Mesendoderm (in vitro differentiated cells): ENCODE results near the gene KBTBD8.

Experiments
- DNase-seq: peaks from one replicate; pipeline ENCODE4 v3.0.0; 2013
- H2AK5ac ChIP-seq: 2 replicates; pipeline ENCODE4 v1.6.1; 2013; ENCODE audit warnings: low read length, inconsistent platforms
- H2BK120ac ChIP-seq: 2 replicates; pipeline ENCODE4 v1.6.1; 2013; ENCODE audit warnings: low read depth, mild to moderate bottlenecking, low read length, moderate library complexity, mixed read lengths
- H2BK15ac ChIP-seq: replicated peaks from 2 replicates; pipeline ENCODE4 v1.6.1; 2013; ENCODE audit warnings: low read depth, mild to moderate bottlenecking, moderate library complexity
- H2BK5ac ChIP-seq: 2 replicates; pipeline ENCODE4 v1.6.1; 2013; ENCODE audit warnings: low read length, inconsistent platforms
- H3K18ac ChIP-seq: 2 replicates; pipeline ENCODE4 v1.6.1; 2013; ENCODE audit warnings: mild to moderate bottlenecking, low read length, mixed read lengths
- H3K23ac ChIP-seq: one replicate; pipeline ENCODE4 v1.6.1; 2013; ENCODE audit warnings: low read length
- H3K27ac ChIP-seq: 2 replicates; pipeline ENCODE4 v1.5.1; 2013; ENCODE audit warnings: low read depth, mild to moderate bottlenecking, inconsistent platforms, low read length, moderate library complexity
- H3K27me3 ChIP-seq: 2 replicates; pipeline ENCODE4 v1.6.1; 2013; ENCODE audit warnings: low read length, control low read depth, mild to moderate bottlenecking, inconsistent platforms; ENCODE audit not compliant: insufficient read depth, poor library complexity
- H3K36me3 ChIP-seq: 2 replicates; pipeline ENCODE4 v1.6.1; 2013; ENCODE audit warnings: low read length, inconsistent platforms; ENCODE audit not compliant: control insufficient read depth, insufficient read depth
- H3K4ac ChIP-seq: one replicate; pipeline ENCODE4 v1.6.1; 2013; ENCODE audit warnings: low read depth, mild to moderate bottlenecking, low read length, moderate library complexity
- H3K4me1 ChIP-seq: 2 replicates; pipeline ENCODE4 v1.6.1; 2013; ENCODE audit warnings: low read depth, low read length, inconsistent platforms; ENCODE audit not compliant: control insufficient read depth
- H3K4me2 ChIP-seq: 2 replicates; pipeline ENCODE4 v1.6.1; 2013; ENCODE audit warnings: low read length
- H3K4me3 ChIP-seq: 2 replicates; pipeline ENCODE4 v1.5.1; 2013; ENCODE audit warnings: mild to moderate bottlenecking, low read length
- H3K56ac ChIP-seq: one replicate; pipeline ENCODE4 v1.6.1; 2013; ENCODE audit warnings: low read length
- H3K79me1 ChIP-seq: 2 replicates; pipeline ENCODE4 v1.6.1; 2013; ENCODE audit warnings: low read length, inconsistent platforms
- H3K79me2 ChIP-seq: 2 replicates; pipeline ENCODE4 v1.6.1; 2013; ENCODE audit warnings: mild to moderate bottlenecking, low read length; ENCODE audit not compliant: control insufficient read depth, insufficient read depth
- H3K9ac ChIP-seq: 2 replicates; pipeline ENCODE4 v1.6.1; 2013; ENCODE audit warnings: low read length, inconsistent platforms
- H4K5ac ChIP-seq: one replicate; pipeline ENCODE4 v1.6.1; 2013; ENCODE audit warnings: low read length
- H4K8ac ChIP-seq: one replicate; pipeline ENCODE4 v1.6.1; 2013; ENCODE audit warnings: low read depth, mild to moderate bottlenecking, control low read depth, low read length, moderate library complexity
- WGBS: extraction: QIAGEN DNeasy Blood & Tissue Kit; methylation state at CpG from one replicate; pipeline ENCODE4 v1.1.7; 2013; ENCODE audit warnings: low lambda C conversion rate, missing lambda C conversion rate; ENCODE audit not compliant: insufficient coverage; ENCODE audit errors: extremely low coverage; 5-methylcytosine and 5-hydroxymethylcytosine counted together

Gene KBTBD8

GRCh38 chr3:67008388-67008787 lies 10.3 kb downstream of the KBTBD8 start:
- peaks cover 9% of the 10 kb centered on the region for H3K79me2 ChIP-seq
- no peak overlapping the region for H2BK120ac ChIP-seq
- no peaks in the 10 kb centered on the region for H3K36me3 ChIP-seq
- no peaks in the 10 kb centered on the region for H3K27me3 ChIP-seq
- H3K23ac ChIP-seq, result no peak overlapping the region
- H4K5ac ChIP-seq, result no peak overlapping the region
- no peak overlapping the region for H3K9ac ChIP-seq
- WGBS, result no CpG with 5 or more reads among the region's 2 CpGs
- no peak overlapping the region for H4K8ac ChIP-seq
- H3K56ac ChIP-seq, result no peak overlapping the region
- H3K4me1 ChIP-seq, result peaks cover 6% of the 10 kb centered on the region
- H3K4ac ChIP-seq, result no peak overlapping the region
- no peak overlapping the region for H2AK5ac ChIP-seq
- no peak overlapping the region for H2BK15ac ChIP-seq
- DNase-seq, result no peak
- no peak overlapping the region for H3K18ac ChIP-seq
- no peak overlapping the region for H3K4me2 ChIP-seq
- no peak overlapping the region for H2BK5ac ChIP-seq
- no peaks in the 10 kb centered on the region for H3K79me1 ChIP-seq
- H3K4me3 ChIP-seq, result no peak overlapping the region
- H3K27ac ChIP-seq, result no peak overlapping the region

DNA sequence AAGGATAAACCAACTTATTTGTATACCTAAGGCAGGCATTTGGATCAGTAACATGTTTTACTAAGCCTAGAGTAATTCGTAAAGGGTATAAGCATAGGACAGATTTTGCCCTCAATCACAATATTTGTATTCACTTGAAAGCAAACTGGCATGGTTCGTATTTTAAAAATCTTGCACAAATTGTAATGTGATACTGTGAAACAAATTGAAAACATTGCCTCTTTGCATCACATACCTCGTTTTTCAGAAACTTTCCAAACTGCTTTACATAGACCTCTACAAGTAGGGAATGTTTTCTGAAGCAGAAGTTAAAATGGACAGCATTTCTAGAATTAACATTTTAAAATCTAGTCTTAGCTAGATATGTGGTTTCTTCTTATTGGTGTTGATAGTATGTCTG lies 11.6 kb downstream of the KBTBD8 start:
- H3K4me2 ChIP-seq, result no peak overlapping the region
- peaks cover 4% of the 10 kb centered on the region for H3K79me2 ChIP-seq
- H3K4me1 ChIP-seq, result peaks cover 6% of the 10 kb centered on the region
- H3K27me3 ChIP-seq, result no peaks in the 10 kb centered on the region
- H3K4ac ChIP-seq, result no peak overlapping the region
- H3K9ac ChIP-seq, result no peak overlapping the region
- H3K23ac ChIP-seq, result no peak overlapping the region
- no peak overlapping the region for H3K18ac ChIP-seq
- no peak for DNase-seq
- H2BK15ac ChIP-seq, result no peak overlapping the region
- H3K56ac ChIP-seq, result no peak overlapping the region
- H4K8ac ChIP-seq, result no peak overlapping the region
- H3K4me3 ChIP-seq, result no peak overlapping the region
- no peak overlapping the region for H2BK120ac ChIP-seq
- no peaks in the 10 kb centered on the region for H3K36me3 ChIP-seq
- no peak overlapping the region for H2AK5ac ChIP-seq
- no CpG with 5 or more reads among the region's 3 CpGs for WGBS
- H3K27ac ChIP-seq, result no peak overlapping the region
- H2BK5ac ChIP-seq, result no peak overlapping the region
- no peaks in the 10 kb centered on the region for H3K79me1 ChIP-seq
- no peak overlapping the region for H4K5ac ChIP-seq

GRCh38 chr3:67011414-67012131 lies 13.5 kb downstream of the KBTBD8 start:
- no peak overlapping the region for H3K56ac ChIP-seq
- no peak overlapping the region for H3K18ac ChIP-seq
- no CpG with 5 or more reads among the region's 6 CpGs for WGBS
- H3K4me1 ChIP-seq, result peaks cover 8% of the 10 kb centered on the region
- DNase-seq, result peak; percentile 69
- no peak overlapping the region for H2BK120ac ChIP-seq
- no peak overlapping the region for H3K9ac ChIP-seq
- no peak overlapping the region for H3K23ac ChIP-seq
- no peak overlapping the region for H2BK5ac ChIP-seq
- no peak overlapping the region for H2AK5ac ChIP-seq
- no peaks in the 10 kb centered on the region for H3K27me3 ChIP-seq
- H3K36me3 ChIP-seq, result no peaks in the 10 kb centered on the region
- no peak overlapping the region for H4K5ac ChIP-seq
- no peak overlapping the region for H4K8ac ChIP-seq
- H3K79me2 ChIP-seq, result no peaks in the 10 kb centered on the region
- no peak overlapping the region for H3K4me3 ChIP-seq
- H3K79me1 ChIP-seq, result no peaks in the 10 kb centered on the region
- H3K27ac ChIP-seq, result no peak overlapping the region
- H3K4me2 ChIP-seq, result no peak overlapping the region
- H2BK15ac ChIP-seq, result no peak overlapping the region
- no peak overlapping the region for H3K4ac ChIP-seq

DNA sequence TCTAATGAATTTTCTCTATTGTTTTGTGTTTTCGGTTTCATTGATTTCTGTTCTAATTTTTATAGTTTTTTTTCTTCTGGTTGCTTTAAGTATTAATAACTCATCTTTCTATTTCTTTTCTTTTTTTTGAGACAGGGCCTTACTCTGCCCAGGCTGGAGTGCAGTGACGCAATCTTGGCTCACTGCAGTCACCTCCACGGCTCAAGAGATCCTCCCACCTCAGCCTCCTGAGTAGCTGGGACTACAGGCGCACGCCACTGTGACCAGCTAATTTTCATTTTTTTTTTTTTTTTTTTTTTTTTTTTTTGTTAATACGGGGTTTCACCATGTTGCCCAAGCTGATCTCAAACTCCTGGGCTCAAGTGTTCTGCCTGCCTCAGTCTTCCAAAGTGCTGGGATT lies 14.5 kb downstream of the KBTBD8 start:
- Histone ChIP-seq H2BK15ac (no peak overlapping the region), H3K9ac (no peak overlapping the region), H3K18ac (no peak overlapping the region), H3K27me3 (no peaks in the 10 kb centered on the region), H3K4me3 (no peak overlapping the region), H3K56ac (no peak overlapping the region), H3K23ac (no peak overlapping the region), H2BK120ac (no peak overlapping the region), H4K5ac (no peak overlapping the region), H3K27ac (no peak overlapping the region), H3K4ac (peak overlapping the region; percentile 16), H4K8ac (no peak overlapping the region), H3K4me1 (peaks cover 14% of the 10 kb centered on the region), H2BK5ac (no peak overlapping the region), H3K79me1 (no peaks in the 10 kb centered on the region), H2AK5ac (no peak overlapping the region), H3K36me3 (no peaks in the 10 kb centered on the region), H3K4me2 (no peak overlapping the region), H3K79me2 (no peaks in the 10 kb centered on the region)
- no CpG with 5 or more reads among the region's 6 CpGs for WGBS
- no peak for DNase-seq

GRCh38 chr3:67015702-67016484 lies 17.8 kb downstream of the KBTBD8 start:
- H3K36me3 ChIP-seq, result no peaks in the 10 kb centered on the region
- H3K9ac ChIP-seq, result no peak overlapping the region
- H3K23ac ChIP-seq, result no peak overlapping the region
- H3K4me2 ChIP-seq, result no peak overlapping the region
- no peak overlapping the region for H2AK5ac ChIP-seq
- no peaks in the 10 kb centered on the region for H3K79me1 ChIP-seq
- H3K27me3 ChIP-seq, result no peaks in the 10 kb centered on the region
- peaks cover 17% of the 10 kb centered on the region for H3K4me1 ChIP-seq
- H2BK120ac ChIP-seq, result no peak overlapping the region
- H3K56ac ChIP-seq, result no peak overlapping the region
- no CpG with 5 or more reads among the region's 8 CpGs for WGBS
- H3K27ac ChIP-seq, result peak overlapping the region; percentile 53
- H3K79me2 ChIP-seq, result no peaks in the 10 kb centered on the region
- no peak overlapping the region for H2BK5ac ChIP-seq
- H3K18ac ChIP-seq, result peak overlapping the region; percentile 88
- H3K4me3 ChIP-seq, result no peak overlapping the region
- no peak overlapping the region for H4K5ac ChIP-seq
- no peak overlapping the region for H3K4ac ChIP-seq
- H2BK15ac ChIP-seq, result no peak overlapping the region
- peak; percentile 94 for DNase-seq
- H4K8ac ChIP-seq, result no peak overlapping the region
